WTC11 (cell line): Measurements from ENCODE around the gene GSC2.
A peak's percentile ranks its signal among the peaks of the same experiment; 100 is the strongest.

Experiments used
- NFYB ChIP-seq: sonication (generic); formaldehyde crosslinking; conservative IDR thresholded peaks from 2 replicates; pipeline ENCODE4 v1.8.0; 2022; ENCODE audit warnings: low read depth, missing genetic modification reagents
- NR2C2 ChIP-seq: sonication (generic); formaldehyde crosslinking; IDR thresholded peaks from 2 replicates; pipeline ENCODE4 v1.8.0; 2022; ENCODE audit warnings: mild to moderate bottlenecking, missing genetic modification reagents
- NR3C1 ChIP-seq: sonication (generic); formaldehyde crosslinking; conservative IDR thresholded peaks from 2 replicates; pipeline ENCODE4 v1.8.1; 2023; ENCODE audit warnings: low read depth, mild to moderate bottlenecking, missing genetic modification reagents
- TF ChIP-seq, protein P1 (sequence below): sonication (generic); formaldehyde crosslinking; IDR thresholded peaks from 2 replicates; pipeline ENCODE4 v1.8.1; 2022; ENCODE audit warnings: missing genetic modification reagents, borderline replicate concordance
- TF ChIP-seq, protein P2 (sequence below): fragments of 200-600 bp; IDR thresholded peaks from 2 replicates; pipeline ENCODE4 v1.8.0; 2022; ENCODE audit warnings: antibody characterized with exemption
- TF ChIP-seq, protein P3 (sequence below): sonication (generic); formaldehyde crosslinking; IDR thresholded peaks from 2 replicates; pipeline ENCODE4 v1.8.0; 2022; ENCODE audit warnings: mild to moderate bottlenecking, missing genetic modification reagents
- TF ChIP-seq, protein P4 (sequence below): sonication (generic); formaldehyde crosslinking; IDR thresholded peaks from 2 replicates; pipeline ENCODE4 v1.8.0; 2022; ENCODE audit warnings: mild to moderate bottlenecking, missing genetic modification reagents

DNA sequence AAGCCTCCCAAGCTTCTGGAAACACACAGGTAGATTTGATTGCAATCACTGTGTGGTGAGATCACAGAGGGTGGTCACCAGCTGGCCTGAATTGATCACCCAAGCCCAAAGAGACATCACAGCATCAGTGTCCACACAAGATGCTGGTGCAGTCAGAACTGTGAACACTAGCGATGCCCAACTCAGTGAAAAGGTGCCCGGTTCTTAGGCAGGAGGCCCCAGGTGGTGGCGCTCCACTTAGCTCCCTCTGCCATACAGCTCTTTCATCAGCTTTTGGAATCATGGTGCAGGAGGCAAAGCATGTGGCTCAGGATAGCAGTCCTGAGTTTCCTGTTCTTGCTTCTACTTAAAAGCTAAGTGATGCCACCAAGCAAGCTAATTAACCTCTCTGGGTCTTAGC lies 39.0 kb downstream of the GSC2 start:
- TF ChIP-seq, protein P1, sequence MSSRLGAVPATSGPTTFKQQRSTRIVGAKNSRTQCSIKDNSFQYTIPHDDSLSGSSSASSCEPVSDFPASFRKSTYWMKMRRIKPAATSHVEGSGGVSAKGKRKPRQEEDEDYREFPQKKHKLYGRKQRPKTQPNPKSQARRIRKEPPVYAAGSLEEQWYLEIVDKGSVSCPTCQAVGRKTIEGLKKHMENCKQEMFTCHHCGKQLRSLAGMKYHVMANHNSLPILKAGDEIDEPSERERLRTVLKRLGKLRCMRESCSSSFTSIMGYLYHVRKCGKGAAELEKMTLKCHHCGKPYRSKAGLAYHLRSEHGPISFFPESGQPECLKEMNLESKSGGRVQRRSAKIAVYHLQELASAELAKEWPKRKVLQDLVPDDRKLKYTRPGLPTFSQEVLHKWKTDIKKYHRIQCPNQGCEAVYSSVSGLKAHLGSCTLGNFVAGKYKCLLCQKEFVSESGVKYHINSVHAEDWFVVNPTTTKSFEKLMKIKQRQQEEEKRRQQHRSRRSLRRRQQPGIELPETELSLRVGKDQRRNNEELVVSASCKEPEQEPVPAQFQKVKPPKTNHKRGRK (CRISPR knock-in tag) = no peak
- TF ChIP-seq NFYB (CRISPR knock-in tag) = no peak
- TF ChIP-seq, protein P2, sequence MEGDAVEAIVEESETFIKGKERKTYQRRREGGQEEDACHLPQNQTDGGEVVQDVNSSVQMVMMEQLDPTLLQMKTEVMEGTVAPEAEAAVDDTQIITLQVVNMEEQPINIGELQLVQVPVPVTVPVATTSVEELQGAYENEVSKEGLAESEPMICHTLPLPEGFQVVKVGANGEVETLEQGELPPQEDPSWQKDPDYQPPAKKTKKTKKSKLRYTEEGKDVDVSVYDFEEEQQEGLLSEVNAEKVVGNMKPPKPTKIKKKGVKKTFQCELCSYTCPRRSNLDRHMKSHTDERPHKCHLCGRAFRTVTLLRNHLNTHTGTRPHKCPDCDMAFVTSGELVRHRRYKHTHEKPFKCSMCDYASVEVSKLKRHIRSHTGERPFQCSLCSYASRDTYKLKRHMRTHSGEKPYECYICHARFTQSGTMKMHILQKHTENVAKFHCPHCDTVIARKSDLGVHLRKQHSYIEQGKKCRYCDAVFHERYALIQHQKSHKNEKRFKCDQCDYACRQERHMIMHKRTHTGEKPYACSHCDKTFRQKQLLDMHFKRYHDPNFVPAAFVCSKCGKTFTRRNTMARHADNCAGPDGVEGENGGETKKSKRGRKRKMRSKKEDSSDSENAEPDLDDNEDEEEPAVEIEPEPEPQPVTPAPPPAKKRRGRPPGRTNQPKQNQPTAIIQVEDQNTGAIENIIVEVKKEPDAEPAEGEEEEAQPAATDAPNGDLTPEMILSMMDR = no peak
- TF ChIP-seq NR2C2 (CRISPR knock-in tag) = no peak
- no peak for TF ChIP-seq NR3C1 (CRISPR knock-in tag)
- TF ChIP-seq, protein P3, sequence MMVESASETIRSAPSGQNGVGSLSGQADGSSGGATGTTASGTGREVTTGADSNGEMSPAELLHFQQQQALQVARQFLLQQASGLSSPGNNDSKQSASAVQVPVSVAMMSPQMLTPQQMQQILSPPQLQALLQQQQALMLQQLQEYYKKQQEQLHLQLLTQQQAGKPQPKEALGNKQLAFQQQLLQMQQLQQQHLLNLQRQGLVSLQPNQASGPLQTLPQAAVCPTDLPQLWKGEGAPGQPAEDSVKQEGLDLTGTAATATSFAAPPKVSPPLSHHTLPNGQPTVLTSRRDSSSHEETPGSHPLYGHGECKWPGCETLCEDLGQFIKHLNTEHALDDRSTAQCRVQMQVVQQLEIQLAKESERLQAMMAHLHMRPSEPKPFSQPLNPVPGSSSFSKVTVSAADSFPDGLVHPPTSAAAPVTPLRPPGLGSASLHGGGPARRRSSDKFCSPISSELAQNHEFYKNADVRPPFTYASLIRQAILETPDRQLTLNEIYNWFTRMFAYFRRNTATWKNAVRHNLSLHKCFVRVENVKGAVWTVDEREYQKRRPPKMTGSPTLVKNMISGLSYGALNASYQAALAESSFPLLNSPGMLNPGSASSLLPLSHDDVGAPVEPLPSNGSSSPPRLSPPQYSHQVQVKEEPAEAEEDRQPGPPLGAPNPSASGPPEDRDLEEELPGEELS = no peak
- TF ChIP-seq, protein P4, sequence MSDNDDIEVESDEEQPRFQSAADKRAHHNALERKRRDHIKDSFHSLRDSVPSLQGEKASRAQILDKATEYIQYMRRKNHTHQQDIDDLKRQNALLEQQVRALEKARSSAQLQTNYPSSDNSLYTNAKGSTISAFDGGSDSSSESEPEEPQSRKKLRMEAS (CRISPR knock-in tag) = peak; percentile 61; the same call in 1 of the 2 replicates
